Caco-2 (cell line): ENCODE measurements around the gene SAMD11. TPM values are rescaled to one million over a fixed set of nuclear protein-coding genes. Genes with fewer than 3 reads are reported as not detected.
A peak's percentile ranks its signal among the peaks of the same experiment; 100 is the strongest.

ENCODE experiments used
- BruUV-seq: library from RNA; stranded (reverse); fragments of 400-500 nt; replicated peaks from 2 replicates; lab custom pipeline; 2021; lab: Mats Ljungman, UMichigan
- CTCF ChIA-PET: fragments of 300-600 bp; sonication (Branson Sonifier 250); formaldehyde crosslinking; loops from one replicate; lab custom pipeline; 2022; ENCODE audit warnings: antibody characterized with exemption; lab: Charles Lee
- POLR2A ChIA-PET: fragments of 300-600 bp; sonication (Branson Sonifier 250); formaldehyde crosslinking; loops from one replicate; lab custom pipeline; 2022; ENCODE audit warnings: antibody characterized with exemption; lab: Charles Lee
- DNase-seq, 2 experiments: peaks; one replicate each; pipeline versions ENCODE4 v3.0.0 to v3.0.0-alpha.2; 2020 to 2022
- H3K27me3 ChIP-seq: replicated peaks from 2 replicates; pipeline ENCODE4 v1.6.0; 2011; ENCODE audit warnings: low read length; ENCODE audit not compliant: control insufficient read depth, insufficient read depth
- H3K36me3 ChIP-seq: 2 replicates; pipeline ENCODE4 v1.5.1; 2011; ENCODE audit warnings: low read length; ENCODE audit not compliant: control insufficient read depth, insufficient read depth
- H3K4me1 ChIP-seq: fragments of 250-450 bp; sonication (Bioruptor Pico); 2 replicates; pipeline ENCODE4 v1.5.1; 2020; ENCODE audit warnings: mild to moderate bottlenecking
- H3K4me3 ChIP-seq: 2 replicates; pipeline ENCODE4 v1.5.1; 2011; ENCODE audit warnings: low read depth, mild to moderate bottlenecking, control low read depth, low read length
- H3K9me3 ChIP-seq: fragments of 250-450 bp; sonication (Bioruptor Pico); 2 replicates; pipeline ENCODE4 v1.5.1; 2020; ENCODE audit warnings: mild to moderate bottlenecking, moderate library complexity
- H3K27ac Mint-ChIP-seq: one replicate; pipeline ENCODE4 v1.8.0; 2022; ENCODE audit warnings: mixed read lengths; ENCODE audit not compliant: unreplicated experiment
- H3K27me3 Mint-ChIP-seq: one replicate; pipeline ENCODE4 v1.8.0; 2022; ENCODE audit warnings: mixed read lengths; ENCODE audit not compliant: insufficient read depth, unreplicated experiment
- H3K36me3 Mint-ChIP-seq: one replicate; pipeline ENCODE4 v1.8.0; 2022; ENCODE audit warnings: mild to moderate bottlenecking, mixed read lengths; ENCODE audit not compliant: insufficient read depth, unreplicated experiment
- H3K4me1 Mint-ChIP-seq: one replicate; pipeline ENCODE4 v1.8.0; 2022; ENCODE audit warnings: low read depth, mixed read lengths; ENCODE audit not compliant: unreplicated experiment
- H3K4me3 Mint-ChIP-seq: one replicate; pipeline ENCODE4 v1.8.0; 2022; ENCODE audit warnings: mild to moderate bottlenecking, moderate library complexity, mixed read lengths; ENCODE audit not compliant: unreplicated experiment
- H3K9me3 Mint-ChIP-seq: one replicate; pipeline ENCODE4 v1.8.0; 2022; ENCODE audit warnings: mixed read lengths; ENCODE audit not compliant: unreplicated experiment
- CTCF ChIP-seq, 2 experiments: fragments of 200-600 bp in 1 of 2; IDR thresholded peaks; 1 replicate in 1 of 2; 2 replicates in 1 of 2; pipeline versions ENCODE4 v1.5.1 to v1.8.0; 2011 to 2022; ENCODE audit warnings: antibody characterized with exemption in 1 of 2, control low read depth in 1 of 2, inconsistent platforms in 1 of 2, low read depth in 1 of 2, low read length in 1 of 2, mild to moderate bottlenecking in 1 of 2, moderate library complexity in 1 of 2; ENCODE audit not compliant: insufficient read depth in 1 of 2, severe bottlenecking in 1 of 2, unreplicated experiment in 1 of 2
- intact Hi-C: fragments of 100-400 bp; cut with micrococcal nuclease; formaldehyde crosslinking; loops from one replicate; pipeline ENCODE4 v1.10.0; 2022; ENCODE audit not compliant: unreplicated experiment
- total RNA-seq: library from RNA; stranded (reverse); gene quantifications from 2 replicates; pipeline ENCODE4 v1.2.3, GENCODE V29; 2022

The SAMD11 gene
- total RNA-seq, 1 experiment from 2014 or later: 0.54 TPM

- H3K4me1 Mint-ChIP-seq: peaks cover 6% of the 10 kb centered on the region
- peaks cover 6% of the 10 kb centered on the region; the same call in 1 of the 2 replicates for H3K27me3 ChIP-seq
- no peak overlapping the region for H3K27ac Mint-ChIP-seq
- no peaks in the 10 kb centered on the region for H3K9me3 Mint-ChIP-seq
- TF ChIP-seq CTCF (IDR thresholded peaks at IDR 0.05; ENCODE audit: insufficient read depth in 1 of 2, low read depth in 1 of 2, low read length in 1 of 2, severe bottlenecking in 1 of 2, unreplicated experiment in 1 of 2): no peak
- H3K27me3 Mint-ChIP-seq: peaks cover 6% of the 10 kb centered on the region
- H3K36me3 ChIP-seq: no peaks in the 10 kb centered on the region
- POLR2A ChIA-PET: no interaction called here
- no peak for DNase-seq
- H3K4me3 ChIP-seq: no peak overlapping the region
- peak overlapping the region; percentile 68 for H3K4me3 Mint-ChIP-seq
- intact Hi-C loops: loop anchor here (5.0 kb wide), 1 partner anchor 37 kb away; no protein-coding TSS in a partner anchor
- no TSS peak for BruUV-seq
- CTCF ChIA-PET: interaction anchor here (0.6 to 2.1 kb wide), 2 partner anchors 30 to 35 kb away, joined by 5 to 8 read pairs; no protein-coding TSS in a partner anchor
- H3K36me3 Mint-ChIP-seq: peaks cover 16% of the 10 kb centered on the region
- H3K4me1 ChIP-seq: peaks cover 20% of the 10 kb centered on the region
- H3K9me3 ChIP-seq: no peaks in the 10 kb centered on the region
Observed at GRCh38 chr1:939511-940106, 15.9 kb downstream of the SAMD11 start.

GRCh38 chr1:940107-941014 is 16.6 kb downstream of the SAMD11 start:
- H3K9me3 Mint-ChIP-seq: no peaks in the 10 kb centered on the region
- DNase-seq: no peak
- H3K36me3 ChIP-seq: no peaks in the 10 kb centered on the region
- peaks cover 22% of the 10 kb centered on the region for H3K36me3 Mint-ChIP-seq
- ChIA-PET CTCF (interaction anchor here (2.1 kb wide), 1 partner anchor 36 kb away, joined by 8 read pairs; no protein-coding TSS in a partner anchor), POLR2A (no interaction called here)
- intact Hi-C loops: no loop called here
- H3K4me1 Mint-ChIP-seq: no peaks in the 10 kb centered on the region
- peaks cover 5% of the 10 kb centered on the region; the same call in 1 of the 2 replicates for H3K27me3 ChIP-seq
- peaks cover 6% of the 10 kb centered on the region for H3K27me3 Mint-ChIP-seq
- peak overlapping the region; percentile 68 for H3K4me3 Mint-ChIP-seq
- no TSS peak for BruUV-seq
- no peaks in the 10 kb centered on the region for H3K9me3 ChIP-seq
- peaks cover 20% of the 10 kb centered on the region for H3K4me1 ChIP-seq
- H3K4me3 ChIP-seq: peak overlapping the region; percentile 27
- TF ChIP-seq CTCF (IDR thresholded peaks at IDR 0.05; ENCODE audit: insufficient read depth in 1 of 2, low read depth in 1 of 2, low read length in 1 of 2, severe bottlenecking in 1 of 2, unreplicated experiment in 1 of 2): no peak
- no peak overlapping the region for H3K27ac Mint-ChIP-seq

GRCh38 chr1:941015-941587 is 17.4 kb downstream of the SAMD11 start:
- peaks cover 20% of the 10 kb centered on the region for H3K4me1 ChIP-seq

More at GRCh38 chr1:941015-941587, 17.4 kb downstream of the SAMD11 start:
- BruUV-seq: no TSS peak
- Histone ChIP-seq H3K4me3 (peak overlapping the region; percentile 31), H3K9me3 (no peaks in the 10 kb centered on the region), H3K27me3 (peaks cover 4% of the 10 kb centered on the region; the same call in 1 of the 2 replicates), H3K36me3 (no peaks in the 10 kb centered on the region)
- Mint-ChIP-seq H3K9me3 (no peaks in the 10 kb centered on the region), H3K27ac (no peak overlapping the region), H3K36me3 (peaks cover 28% of the 10 kb centered on the region), H3K4me1 (no peaks in the 10 kb centered on the region), H3K4me3 (peak overlapping the region; percentile 68), H3K27me3 (peaks cover 3% of the 10 kb centered on the region)
- no peak for DNase-seq
- CTCF ChIA-PET: interaction anchor here (2.1 kb wide), 1 partner anchor 36 kb away, joined by 8 read pairs; no protein-coding TSS in a partner anchor
- TF ChIP-seq CTCF (IDR thresholded peaks at IDR 0.05; ENCODE audit: insufficient read depth in 1 of 2, low read depth in 1 of 2, low read length in 1 of 2, severe bottlenecking in 1 of 2, unreplicated experiment in 1 of 2): no peak
- intact Hi-C loops: no loop called here
- POLR2A ChIA-PET: no interaction called here
